Prostate gland (tissue), 2 donors: ENCODE measurements around the gene PRKG1.

Source experiments
- POLR2A ChIP-seq: fragments of 450-650 bp; IDR thresholded peaks from one replicate; pipeline ENCODE4 v1.6.1; 2016; ENCODE audit warnings: antibody characterized with exemption, mild to moderate bottlenecking
- POLR2AphosphoS5 ChIP-seq: sonication (generic); formaldehyde crosslinking; IDR thresholded peaks from one replicate; pipeline ENCODE4 v1.6.1; 2017; ENCODE audit warnings: antibody characterized with exemption
- TF ChIP-seq, protein P1 (sequence below), 4 experiments: fragments of 200-600 bp in 2 of 4; fragments of 450-650 bp in 2 of 4; sonication (generic) in 2 of 4; IDR thresholded peaks; 1 replicate in 3 of 4; 2 replicates in 1 of 4; pipeline ENCODE4 v1.5.1; 2016 to 2019; ENCODE audit warnings: antibody characterized with exemption in 4 of 4, mild to moderate bottlenecking in 2 of 4, moderate library complexity in 2 of 4

DNA sequence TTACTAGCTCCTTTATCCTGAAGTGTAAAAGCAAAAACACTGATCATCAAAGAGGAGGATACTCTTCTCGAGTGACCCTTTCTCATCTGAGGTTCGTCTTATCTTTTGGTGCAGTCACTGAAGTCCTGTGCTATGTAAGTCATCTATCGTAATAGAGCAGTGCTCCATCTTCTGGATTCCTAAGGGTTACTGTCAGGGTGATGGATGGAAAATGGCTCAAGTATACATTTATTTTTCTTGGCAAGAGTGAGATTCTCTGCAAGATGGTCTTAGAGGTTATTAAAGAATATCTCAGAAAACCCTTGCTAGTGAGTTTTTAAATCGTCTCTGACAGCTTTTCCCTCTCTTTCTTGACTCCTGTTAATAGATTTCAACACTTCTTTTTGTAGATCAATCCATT is 12.4 kb downstream of the PRKG1 start:
- TF ChIP-seq, protein P1, sequence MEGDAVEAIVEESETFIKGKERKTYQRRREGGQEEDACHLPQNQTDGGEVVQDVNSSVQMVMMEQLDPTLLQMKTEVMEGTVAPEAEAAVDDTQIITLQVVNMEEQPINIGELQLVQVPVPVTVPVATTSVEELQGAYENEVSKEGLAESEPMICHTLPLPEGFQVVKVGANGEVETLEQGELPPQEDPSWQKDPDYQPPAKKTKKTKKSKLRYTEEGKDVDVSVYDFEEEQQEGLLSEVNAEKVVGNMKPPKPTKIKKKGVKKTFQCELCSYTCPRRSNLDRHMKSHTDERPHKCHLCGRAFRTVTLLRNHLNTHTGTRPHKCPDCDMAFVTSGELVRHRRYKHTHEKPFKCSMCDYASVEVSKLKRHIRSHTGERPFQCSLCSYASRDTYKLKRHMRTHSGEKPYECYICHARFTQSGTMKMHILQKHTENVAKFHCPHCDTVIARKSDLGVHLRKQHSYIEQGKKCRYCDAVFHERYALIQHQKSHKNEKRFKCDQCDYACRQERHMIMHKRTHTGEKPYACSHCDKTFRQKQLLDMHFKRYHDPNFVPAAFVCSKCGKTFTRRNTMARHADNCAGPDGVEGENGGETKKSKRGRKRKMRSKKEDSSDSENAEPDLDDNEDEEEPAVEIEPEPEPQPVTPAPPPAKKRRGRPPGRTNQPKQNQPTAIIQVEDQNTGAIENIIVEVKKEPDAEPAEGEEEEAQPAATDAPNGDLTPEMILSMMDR (IDR thresholded peaks at IDR 0.05), result no peak
- TF ChIP-seq POLR2A, result no peak
- no peak for TF ChIP-seq POLR2AphosphoS5
